ENCODE measurements around the gene HOXC10. TPM values are rescaled to one million over a fixed set of nuclear protein-coding genes. Genes with fewer than 3 reads are reported as not detected.

The HOXC10 gene
- total RNA-seq, 1 experiment from 2014 or later: not detected

DNA sequence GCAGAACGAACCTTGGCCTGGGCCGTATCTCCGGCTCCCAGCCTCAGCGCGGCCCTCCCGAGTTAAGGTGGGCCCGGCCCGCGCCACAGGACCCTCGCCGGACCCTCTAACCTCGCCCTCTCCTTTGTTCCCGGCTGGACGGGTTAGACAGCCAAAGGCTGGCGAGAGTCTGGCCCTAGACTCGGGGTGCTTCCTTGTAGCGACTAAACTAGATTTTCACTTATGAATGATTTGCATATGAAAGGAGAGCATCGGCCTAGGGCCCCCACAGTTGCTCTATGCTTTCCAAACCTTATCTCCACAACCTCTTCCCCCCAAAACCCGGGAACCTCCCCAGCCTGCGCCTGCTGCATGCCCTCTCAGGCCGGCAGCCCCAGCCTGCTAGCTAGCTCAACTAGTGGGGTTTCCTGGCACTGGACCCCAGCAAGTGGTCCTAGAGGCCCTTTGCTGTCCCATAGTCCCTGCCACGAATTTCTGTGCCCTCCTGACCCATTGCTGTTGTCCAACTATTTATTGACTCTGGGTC lies 49.9 kb downstream of the HOXC10 start (continued):
- TF ChIP-seq ARID4B (CRISPR knock-in tag; IDR thresholded peaks at IDR 0.05; ENCODE audit: borderline replicate concordance): no peak

DNA sequence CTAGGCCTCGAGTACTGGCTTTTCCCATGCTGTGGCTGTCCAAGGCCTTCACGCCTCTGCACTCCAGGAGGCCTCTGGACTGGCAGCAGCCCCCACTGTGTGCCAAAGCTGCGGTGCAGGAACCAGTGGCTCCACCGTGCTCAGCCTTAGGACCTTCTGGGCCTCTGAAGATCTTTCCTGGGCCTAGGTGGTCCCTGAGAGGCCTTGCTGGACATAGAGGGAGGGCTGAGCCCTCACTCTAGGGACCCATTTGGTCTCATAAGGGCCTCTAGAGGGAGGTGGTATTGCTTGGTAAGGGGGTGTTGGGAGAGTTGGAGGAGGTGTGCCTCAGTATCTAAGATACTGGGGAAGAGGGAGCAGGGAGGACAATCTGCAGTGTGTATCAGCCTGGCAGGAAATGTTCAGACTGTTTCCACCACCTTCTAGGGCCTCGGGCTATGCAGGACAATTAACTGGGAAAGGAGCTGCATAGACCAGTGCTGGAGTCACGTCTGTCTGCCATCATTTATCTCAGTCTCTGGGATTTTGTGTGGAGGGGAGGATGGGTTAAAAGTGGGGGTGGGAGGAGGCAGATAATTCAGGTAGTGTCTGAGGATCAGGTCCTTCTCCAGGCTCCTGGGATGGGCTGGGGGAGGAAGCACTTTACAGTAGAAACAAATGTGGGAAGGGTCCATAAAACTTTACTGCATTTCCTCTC lies 50.8 kb downstream of the HOXC10 start:
- peaks cover 99% of the 10 kb centered on the region for H3K27me3 Mint-ChIP-seq (ENCODE audit: low read depth)
- H3K9me3 Mint-ChIP-seq: no peaks in the 10 kb centered on the region
- ChIA-PET CTCF (interaction anchor here (0.7 to 4.8 kb wide), 5 partner anchors 30 to 181 kb away, joined by 3 to 23 read pairs (median 5); partner anchors contain the start of gene HOXC10), POLR2A (no interaction called here)
- ATAC-seq (no peak), DNase-seq (ENCODE audit: low spot score) (no peak)
- H3K27ac Mint-ChIP-seq: no peak overlapping the region
- H3K4me1 Mint-ChIP-seq: peaks cover 27% of the 10 kb centered on the region
- no peaks in the 10 kb centered on the region for H3K36me3 Mint-ChIP-seq
- TF ChIP-seq TCF7 (CRISPR knock-in tag; IDR thresholded peaks at IDR 0.05; ENCODE audit: low read depth) (no peak), MXD4 (CRISPR knock-in tag; IDR thresholded peaks at IDR 0.05; ENCODE audit: borderline replicate concordance) (no peak), ZNF423 (CRISPR knock-in tag; IDR thresholded peaks at IDR 0.05) (no peak), NFE2L1 (CRISPR knock-in tag; IDR thresholded peaks at IDR 0.05) (no peak), ZNF232 (CRISPR knock-in tag; IDR thresholded peaks at IDR 0.05) (no peak), FOXJ3 (CRISPR knock-in tag; IDR thresholded peaks at IDR 0.05; ENCODE audit: borderline replicate concordance) (no peak), NR1H2 (CRISPR knock-in tag; IDR thresholded peaks at IDR 0.05) (no peak), HMGA2 (CRISPR knock-in tag; IDR thresholded peaks at IDR 0.05) (no peak), JAZF1 (CRISPR knock-in tag; IDR thresholded peaks at IDR 0.05) (no peak), SMAD3 (CRISPR knock-in tag; IDR thresholded peaks at IDR 0.05; ENCODE audit: borderline replicate concordance) (no peak), ZNF281 (CRISPR knock-in tag; IDR thresholded peaks at IDR 0.05) (no peak)
- TF ChIP-seq, protein P1, sequence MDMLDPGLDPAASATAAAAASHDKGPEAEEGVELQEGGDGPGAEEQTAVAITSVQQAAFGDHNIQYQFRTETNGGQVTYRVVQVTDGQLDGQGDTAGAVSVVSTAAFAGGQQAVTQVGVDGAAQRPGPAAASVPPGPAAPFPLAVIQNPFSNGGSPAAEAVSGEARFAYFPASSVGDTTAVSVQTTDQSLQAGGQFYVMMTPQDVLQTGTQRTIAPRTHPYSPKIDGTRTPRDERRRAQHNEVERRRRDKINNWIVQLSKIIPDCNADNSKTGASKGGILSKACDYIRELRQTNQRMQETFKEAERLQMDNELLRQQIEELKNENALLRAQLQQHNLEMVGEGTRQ (CRISPR knock-in tag; IDR thresholded peaks at IDR 0.05): no peak
- TF ChIP-seq, protein P2, sequence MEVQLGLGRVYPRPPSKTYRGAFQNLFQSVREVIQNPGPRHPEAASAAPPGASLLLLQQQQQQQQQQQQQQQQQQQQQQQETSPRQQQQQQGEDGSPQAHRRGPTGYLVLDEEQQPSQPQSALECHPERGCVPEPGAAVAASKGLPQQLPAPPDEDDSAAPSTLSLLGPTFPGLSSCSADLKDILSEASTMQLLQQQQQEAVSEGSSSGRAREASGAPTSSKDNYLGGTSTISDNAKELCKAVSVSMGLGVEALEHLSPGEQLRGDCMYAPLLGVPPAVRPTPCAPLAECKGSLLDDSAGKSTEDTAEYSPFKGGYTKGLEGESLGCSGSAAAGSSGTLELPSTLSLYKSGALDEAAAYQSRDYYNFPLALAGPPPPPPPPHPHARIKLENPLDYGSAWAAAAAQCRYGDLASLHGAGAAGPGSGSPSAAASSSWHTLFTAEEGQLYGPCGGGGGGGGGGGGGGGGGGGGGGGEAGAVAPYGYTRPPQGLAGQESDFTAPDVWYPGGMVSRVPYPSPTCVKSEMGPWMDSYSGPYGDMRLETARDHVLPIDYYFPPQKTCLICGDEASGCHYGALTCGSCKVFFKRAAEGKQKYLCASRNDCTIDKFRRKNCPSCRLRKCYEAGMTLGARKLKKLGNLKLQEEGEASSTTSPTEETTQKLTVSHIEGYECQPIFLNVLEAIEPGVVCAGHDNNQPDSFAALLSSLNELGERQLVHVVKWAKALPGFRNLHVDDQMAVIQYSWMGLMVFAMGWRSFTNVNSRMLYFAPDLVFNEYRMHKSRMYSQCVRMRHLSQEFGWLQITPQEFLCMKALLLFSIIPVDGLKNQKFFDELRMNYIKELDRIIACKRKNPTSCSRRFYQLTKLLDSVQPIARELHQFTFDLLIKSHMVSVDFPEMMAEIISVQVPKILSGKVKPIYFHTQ (CRISPR knock-in tag; IDR thresholded peaks at IDR 0.05): no peak
- TF ChIP-seq, protein P3, sequence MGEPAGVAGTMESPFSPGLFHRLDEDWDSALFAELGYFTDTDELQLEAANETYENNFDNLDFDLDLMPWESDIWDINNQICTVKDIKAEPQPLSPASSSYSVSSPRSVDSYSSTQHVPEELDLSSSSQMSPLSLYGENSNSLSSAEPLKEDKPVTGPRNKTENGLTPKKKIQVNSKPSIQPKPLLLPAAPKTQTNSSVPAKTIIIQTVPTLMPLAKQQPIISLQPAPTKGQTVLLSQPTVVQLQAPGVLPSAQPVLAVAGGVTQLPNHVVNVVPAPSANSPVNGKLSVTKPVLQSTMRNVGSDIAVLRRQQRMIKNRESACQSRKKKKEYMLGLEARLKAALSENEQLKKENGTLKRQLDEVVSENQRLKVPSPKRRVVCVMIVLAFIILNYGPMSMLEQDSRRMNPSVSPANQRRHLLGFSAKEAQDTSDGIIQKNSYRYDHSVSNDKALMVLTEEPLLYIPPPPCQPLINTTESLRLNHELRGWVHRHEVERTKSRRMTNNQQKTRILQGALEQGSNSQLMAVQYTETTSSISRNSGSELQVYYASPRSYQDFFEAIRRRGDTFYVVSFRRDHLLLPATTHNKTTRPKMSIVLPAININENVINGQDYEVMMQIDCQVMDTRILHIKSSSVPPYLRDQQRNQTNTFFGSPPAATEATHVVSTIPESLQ (CRISPR knock-in tag; IDR thresholded peaks at IDR 0.05): no peak
- TF ChIP-seq, protein P4, sequence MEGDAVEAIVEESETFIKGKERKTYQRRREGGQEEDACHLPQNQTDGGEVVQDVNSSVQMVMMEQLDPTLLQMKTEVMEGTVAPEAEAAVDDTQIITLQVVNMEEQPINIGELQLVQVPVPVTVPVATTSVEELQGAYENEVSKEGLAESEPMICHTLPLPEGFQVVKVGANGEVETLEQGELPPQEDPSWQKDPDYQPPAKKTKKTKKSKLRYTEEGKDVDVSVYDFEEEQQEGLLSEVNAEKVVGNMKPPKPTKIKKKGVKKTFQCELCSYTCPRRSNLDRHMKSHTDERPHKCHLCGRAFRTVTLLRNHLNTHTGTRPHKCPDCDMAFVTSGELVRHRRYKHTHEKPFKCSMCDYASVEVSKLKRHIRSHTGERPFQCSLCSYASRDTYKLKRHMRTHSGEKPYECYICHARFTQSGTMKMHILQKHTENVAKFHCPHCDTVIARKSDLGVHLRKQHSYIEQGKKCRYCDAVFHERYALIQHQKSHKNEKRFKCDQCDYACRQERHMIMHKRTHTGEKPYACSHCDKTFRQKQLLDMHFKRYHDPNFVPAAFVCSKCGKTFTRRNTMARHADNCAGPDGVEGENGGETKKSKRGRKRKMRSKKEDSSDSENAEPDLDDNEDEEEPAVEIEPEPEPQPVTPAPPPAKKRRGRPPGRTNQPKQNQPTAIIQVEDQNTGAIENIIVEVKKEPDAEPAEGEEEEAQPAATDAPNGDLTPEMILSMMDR (IDR thresholded peaks at IDR 0.05): no peak
- TF ChIP-seq, protein P5, sequence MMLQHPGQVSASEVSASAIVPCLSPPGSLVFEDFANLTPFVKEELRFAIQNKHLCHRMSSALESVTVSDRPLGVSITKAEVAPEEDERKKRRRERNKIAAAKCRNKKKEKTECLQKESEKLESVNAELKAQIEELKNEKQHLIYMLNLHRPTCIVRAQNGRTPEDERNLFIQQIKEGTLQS (CRISPR knock-in tag; conservative IDR thresholded peaks at IDR 0.05): no peak
- no peak overlapping the region for H3K4me3 Mint-ChIP-seq
